Calu3 (cell line): ENCODE results near the gene SLC66A2. TPM values are rescaled to one million over a fixed set of nuclear protein-coding genes. Genes with fewer than 3 reads are reported as not detected.

Experiments
- BruUV-seq: library from RNA; stranded (reverse); fragments of 400-500 nt; replicated peaks from 2 replicates; lab custom pipeline; 2021; lab: Mats Ljungman, UMichigan
- CTCF ChIA-PET: fragments of 300-600 bp; sonication (Branson Sonifier 250); formaldehyde crosslinking; loops from one replicate; lab custom pipeline; 2022; ENCODE audit warnings: antibody characterized with exemption; lab: Charles Lee
- DNase-seq: peaks from one replicate; pipeline ENCODE4 v3.0.0; 2022
- H3K27ac Mint-ChIP-seq: one replicate; pipeline ENCODE4 v1.8.0; 2022; ENCODE audit warnings: mixed read lengths; ENCODE audit not compliant: unreplicated experiment
- H3K27me3 Mint-ChIP-seq: one replicate; pipeline ENCODE4 v1.8.0; 2022; ENCODE audit warnings: mixed read lengths; ENCODE audit not compliant: unreplicated experiment
- H3K36me3 Mint-ChIP-seq: one replicate; pipeline ENCODE4 v1.8.0; 2022; ENCODE audit warnings: mild to moderate bottlenecking, moderate library complexity, mixed read lengths; ENCODE audit not compliant: insufficient read depth, unreplicated experiment
- H3K4me1 Mint-ChIP-seq: one replicate; pipeline ENCODE4 v1.8.0; 2022; ENCODE audit warnings: mild to moderate bottlenecking, low read depth, mixed read lengths; ENCODE audit not compliant: unreplicated experiment
- H3K4me3 Mint-ChIP-seq: one replicate; pipeline ENCODE4 v1.8.0; 2022; ENCODE audit warnings: mild to moderate bottlenecking, low read depth, moderate library complexity, mixed read lengths; ENCODE audit not compliant: unreplicated experiment
- H3K9me3 Mint-ChIP-seq: one replicate; pipeline ENCODE4 v1.8.0; 2022; ENCODE audit warnings: low read depth, mixed read lengths; ENCODE audit not compliant: unreplicated experiment
- CTCF ChIP-seq: fragments of 200-600 bp; IDR thresholded peaks from one replicate; pipeline ENCODE4 v1.8.0; 2022; ENCODE audit warnings: antibody characterized with exemption; ENCODE audit not compliant: unreplicated experiment
- intact Hi-C: fragments of 100-400 bp; cut with micrococcal nuclease; formaldehyde crosslinking; loops from one replicate; pipeline ENCODE4 v1.10.0; 2022; ENCODE audit not compliant: unreplicated experiment
- total RNA-seq: library from RNA; stranded (reverse); gene quantifications from 2 replicates; pipeline ENCODE4 v1.2.3, GENCODE V29; 2022

Gene SLC66A2
- total RNA-seq, 1 experiment from 2014 or later = 19.5 TPM

DNA sequence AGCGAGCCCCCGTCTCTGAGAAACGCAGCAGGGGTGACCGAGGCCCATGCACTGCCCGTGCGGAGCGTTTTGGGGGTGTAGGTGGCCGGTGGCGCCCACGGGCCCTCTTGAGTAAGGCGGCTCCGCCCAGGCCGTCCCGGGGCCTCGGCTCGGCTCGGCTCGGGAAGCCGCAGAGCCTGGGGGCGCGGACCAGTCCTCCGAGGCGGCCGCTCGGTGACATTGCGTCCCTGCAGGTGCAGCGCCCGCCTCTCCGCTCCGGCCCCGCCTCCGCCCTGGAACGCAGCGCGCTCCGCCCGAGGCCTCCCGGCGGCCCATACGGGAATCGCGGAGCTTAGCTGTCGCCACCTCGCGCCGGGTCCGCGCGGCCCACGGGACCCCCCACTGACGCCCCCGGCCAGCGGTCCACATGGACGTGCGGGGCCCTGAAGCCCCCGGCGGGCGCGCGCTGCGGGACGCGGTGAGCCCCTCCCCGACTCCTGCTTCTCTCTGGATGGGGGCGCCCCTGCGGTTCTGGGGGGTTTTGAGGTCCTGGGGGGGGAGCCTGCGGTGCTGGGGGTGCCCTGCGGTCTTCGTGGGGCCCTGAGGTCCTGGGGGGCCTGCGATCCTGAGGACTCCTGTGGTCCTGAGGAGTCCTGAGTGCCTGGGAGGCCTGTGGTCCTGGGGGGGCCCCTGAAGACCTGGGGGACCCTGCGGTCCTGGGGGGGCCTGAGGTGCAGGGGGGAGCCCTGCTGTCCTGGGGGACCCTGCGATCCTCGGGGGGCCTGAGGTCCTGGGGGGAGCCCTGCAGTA is 13.1 kb upstream of the SLC66A2 start, which contains the start of gene HSBP1L1:
TSS of gene HSBP1L1 (plus strand) at position 314 of the 789 bp plus-strand sequence. CDS start at position 407, 93 bp downstream.
- H3K4me1 Mint-ChIP-seq = peaks cover 24% of the 10 kb centered on the region
- no peaks in the 10 kb centered on the region for H3K27me3 Mint-ChIP-seq
- CTCF ChIA-PET = no interaction called here
- no peak for TF ChIP-seq CTCF
- H3K9me3 Mint-ChIP-seq = no peaks in the 10 kb centered on the region
- peak within 1 kb of the TSS; percentile 76 for H3K27ac Mint-ChIP-seq
- peak; percentile 82 for DNase-seq
- H3K36me3 Mint-ChIP-seq = peaks cover 36% of the 10 kb centered on the region
- intact Hi-C loops = no loop called here
- no TSS peak for BruUV-seq
- peak within 1 kb of the TSS; percentile 69 for H3K4me3 Mint-ChIP-seq

DNA sequence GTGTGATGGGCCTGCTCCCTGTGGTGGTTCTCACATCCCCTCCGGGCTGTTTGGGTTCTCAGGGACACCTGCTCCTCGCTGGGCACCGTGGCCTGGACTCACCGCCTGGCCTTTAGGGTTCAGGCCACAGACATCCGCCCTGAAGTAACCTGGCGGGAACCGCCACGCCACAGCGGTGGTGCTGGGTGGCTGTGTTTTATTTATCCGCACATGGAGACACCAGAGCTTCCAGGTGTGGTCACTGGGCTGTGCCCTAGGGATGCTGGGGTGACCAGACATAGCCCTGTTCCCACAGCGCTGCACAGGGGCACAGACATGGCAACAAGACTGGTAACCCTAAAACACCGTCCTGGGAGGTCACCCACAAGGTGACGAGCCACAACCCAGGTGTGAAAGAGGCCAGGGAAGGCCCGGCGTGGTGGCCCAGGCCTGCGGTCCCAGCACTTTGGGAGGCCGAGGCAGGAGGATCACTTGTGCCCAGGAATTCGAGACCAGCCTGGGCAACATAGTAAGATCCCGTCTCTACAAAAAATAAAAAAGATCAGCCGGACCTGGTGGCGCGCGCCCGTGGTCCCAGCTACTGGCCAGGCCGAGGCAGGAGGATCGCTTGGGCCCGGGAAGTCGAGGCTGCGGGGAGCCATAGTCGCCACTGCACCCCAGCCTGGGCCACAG is 12.3 kb upstream of the SLC66A2 start:
- intact Hi-C loops = no loop called here
- H3K9me3 Mint-ChIP-seq = no peaks in the 10 kb centered on the region
- TF ChIP-seq CTCF = no peak

GRCh38 chr18:79962835-79963657 is 11.6 kb upstream of the SLC66A2 start:
- DNase-seq = no peak
- BruUV-seq = no TSS peak
- Mint-ChIP-seq H3K27ac (no peak overlapping the region), H3K27me3 (no peaks in the 10 kb centered on the region), H3K4me3 (peak overlapping the region; percentile 69), H3K36me3 (peaks cover 34% of the 10 kb centered on the region), H3K4me1 (peaks cover 24% of the 10 kb centered on the region), H3K9me3 (no peaks in the 10 kb centered on the region)
- CTCF ChIA-PET = interaction anchor here (0.8 kb wide), 1 partner anchor 25 kb away, joined by 3 read pairs; no protein-coding TSS in a partner anchor
- intact Hi-C loops = no loop called here
- no peak for TF ChIP-seq CTCF

More for the DNA sequence above, 12.3 kb upstream of the SLC66A2 start:
- Mint-ChIP-seq H3K27me3 (no peaks in the 10 kb centered on the region), H3K4me3 (peak overlapping the region; percentile 69), H3K27ac (peak overlapping the region; percentile 23), H3K4me1 (peaks cover 24% of the 10 kb centered on the region), H3K36me3 (peaks cover 34% of the 10 kb centered on the region)
- CTCF ChIA-PET = interaction anchor here (0.8 kb wide), 1 partner anchor 24 kb away, joined by 3 read pairs; no protein-coding TSS in a partner anchor
- no TSS peak for BruUV-seq
- DNase-seq = no peak

DNA sequence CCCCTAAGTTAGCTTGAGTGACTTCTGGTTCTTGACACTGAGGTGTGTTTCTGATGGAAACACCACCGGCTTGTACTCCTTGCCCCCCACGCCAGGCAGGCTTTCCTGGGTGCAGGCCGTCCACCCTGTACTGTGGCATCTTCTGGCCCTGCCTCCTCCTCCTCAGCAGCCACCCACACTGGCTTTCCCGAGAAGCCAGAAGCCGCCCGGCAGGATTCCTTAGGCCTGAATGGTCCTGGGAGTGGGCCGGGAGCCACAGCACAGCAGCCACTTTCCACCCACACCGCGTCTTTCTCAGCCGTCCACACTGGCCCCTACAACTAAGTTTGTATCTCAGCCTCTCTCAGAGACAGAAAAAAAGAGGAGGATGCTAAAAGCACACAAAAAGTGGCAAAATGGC is 10.9 kb upstream of the SLC66A2 start:
- H3K27me3 Mint-ChIP-seq = no peaks in the 10 kb centered on the region
- intact Hi-C loops = no loop called here
- H3K9me3 Mint-ChIP-seq = no peaks in the 10 kb centered on the region
- H3K4me3 Mint-ChIP-seq = peak overlapping the region; percentile 69
- H3K36me3 Mint-ChIP-seq = peaks cover 27% of the 10 kb centered on the region
- peak; percentile 63 for DNase-seq
- BruUV-seq = no TSS peak
- H3K4me1 Mint-ChIP-seq = peaks cover 24% of the 10 kb centered on the region
- CTCF ChIA-PET = no interaction called here
- no peak for TF ChIP-seq CTCF
- H3K27ac Mint-ChIP-seq = no peak overlapping the region
